Heart left ventricle (tissue), 16 donors: ENCODE data around the gene BOD1. TPM values are rescaled to one million over a fixed set of nuclear protein-coding genes. Genes with fewer than 3 reads are reported as not detected.
A peak's percentile ranks its signal among the peaks of the same experiment; 100 is the strongest.

Source experiments
- ATAC-seq, 4 donors: fragments of 200-7000 bp; cut with Tn5 transposase; one replicate each; pipeline ENCODE4 v1.9.1; 2020 to 2022; ENCODE audit warnings: moderate library complexity in 4 of 4, mild to moderate bottlenecking in 3 of 4, moderate number of reproducible peaks in 1 of 4
- DNase-seq, 5 donors: peaks; one replicate each; pipeline ENCODE4 v3.0.0-alpha.2; 2020
- H3K27ac ChIP-seq, 12 donors: fragments of 200-600 bp; sonication (generic) in 4 of 12; one replicate each; pipeline versions ENCODE4 v1.5.0 to v1.8.0; 2016 to 2022; ENCODE audit warnings: mild to moderate bottlenecking in 2 of 12
- H3K27me3 ChIP-seq, 9 donors: fragments of 200-600 bp; sonication (generic) in 2 of 9; one replicate each; pipeline versions ENCODE4 v1.5.1 to v1.8.0; 2016 to 2022; ENCODE audit warnings: mild to moderate bottlenecking in 3 of 9
- H3K36me3 ChIP-seq, 9 donors: fragments of 200-600 bp; sonication (generic) in 2 of 9; one replicate each; pipeline versions ENCODE4 v1.5.0 to v1.8.0; 2018 to 2022; ENCODE audit warnings: mild to moderate bottlenecking in 2 of 9
- H3K4me1 ChIP-seq, 12 donors: fragments of 200-600 bp; sonication (generic) in 4 of 12; one replicate each; pipeline versions ENCODE4 v1.5.0 to v1.8.0; 2016 to 2022; ENCODE audit warnings: mild to moderate bottlenecking in 3 of 12
- H3K4me3 ChIP-seq, 12 donors: fragments of 200-600 bp; sonication (generic) in 4 of 12; one replicate each; pipeline versions ENCODE4 v1.5.0 to v1.8.0; 2017 to 2022; ENCODE audit warnings: mild to moderate bottlenecking in 9 of 12, moderate library complexity in 4 of 12
- H3K9me3 ChIP-seq, 12 donors: fragments of 200-600 bp; sonication (generic) in 4 of 12; one replicate each; pipeline versions ENCODE4 v1.5.0 to v1.8.0; 2016 to 2022; ENCODE audit warnings: mild to moderate bottlenecking in 1 of 12
- CTCF ChIP-seq, 12 donors: fragments of 200-600 bp; sonication (generic) in 4 of 12; IDR thresholded peaks; one replicate each; pipeline versions ENCODE4 v1.5.0 to v1.8.0; 2018 to 2022; ENCODE audit warnings: antibody characterized with exemption in 12 of 12, mild to moderate bottlenecking in 5 of 12
- POLR2A ChIP-seq, 2 donors: fragments of 450-650 bp; IDR thresholded peaks; one replicate each; pipeline ENCODE4 v1.6.1; 2017; ENCODE audit warnings: antibody characterized with exemption in 2 of 2, mild to moderate bottlenecking in 2 of 2, moderate library complexity in 2 of 2
- WGBS, 4 donors: extraction: QIAGEN DNeasy Blood & Tissue Kit in 2 of 4; methylation state at CpG; one replicate each; pipeline versions ENCODE4 v1.1.5 to v1.1.7; 2013 to 2018; 5-methylcytosine and 5-hydroxymethylcytosine counted together
- intact Hi-C, 10 donors: fragments of 100-400 bp; cut with DNase I; formaldehyde crosslinking; loops; one replicate each; pipeline versions ENCODE4 v1.11.1 to v1.14.2; 2022
- polyA plus RNA-seq, 2 donors: library from polyadenylated mRNA; stranded (reverse); fragments of 200-250 nt; gene quantifications; one replicate each; pipeline ENCODE4 v1.2.3, GENCODE V29; 2013
- total RNA-seq, 9 donors: library from RNA; depleted of rRNA in 2 of 9; stranded (reverse); fragments of >200 nt in 2 of 9; fragmentation: NEBNext Ultra II Directional in 3 of 9; extraction: Animal tissue kit (Norgen Biotek cat#: 25700) in 3 of 9; gene quantifications; one replicate each; pipeline versions ENCODE4 v1.1.0 to v1.2.4, GENCODE V29; 2016 to 2023
- donor health status: ischemic (EF 13 %, LVEDD 7.1; RV severe dilation, severe dysfunction).
- donor health status: healthy with polysubstance abuse.
- donor health status: DM: no; HTN: yes; CAD: no.
- donor health status: DM: no; HTN: no; CAD: no.
- donor health status: ischemic (EF 25% LVEDD 6.9; RV normal size, moderate dysfunction).
- donor health status: ischemic (EF 25% LVEDD 5.7; RV mildly dilated, moderate dysfunction).
- donor health status: healthy.
- donor health status: DM: yes; HTN: yes; CAD: no.
- donor health status: ischemic (EF 35%, LVEDD 5.7; RV mildly dilated, moderate dysfunction).
- donor health status: nonischemic (EF 11% LVEDD 7.7; RV severe dilation, severe dysfunction).
- donor health status: DM: yes; HTN: yes; CAD: no.
- donor health status: PGD.
- donor health status: ischemic (EF 29% LVEDD 5.4; RV normal size, mild dysfunction).
- donor health status: nonischemic (EF 23%, LVEDD 6.1; RV moderate dilation, normal function).

BOD1 gene
- total and polyA plus RNA-seq, 11 donors, result 21.6 to 51.0 (median 38.3) TPM

- DNase-seq (no peak), ATAC-seq (no peak)
- intact Hi-C loops, result no loop called here
- 74 to 91% (median 89%) methylated on average over 1 of the region's 1 CpG for WGBS, 4 donors
- H3K9me3 ChIP-seq, result no peaks in the 10 kb centered on the region
- H3K27me3 ChIP-seq, result no peaks in the 10 kb centered on the region
- H3K27ac ChIP-seq, result no peak overlapping the region
- H3K4me1 ChIP-seq, result peaks cover 0 to 11% (median 3%) of the 10 kb centered on the region in 12 donors
- H3K36me3 ChIP-seq, result peaks cover 0 to 61% (median 49%) of the 10 kb centered on the region in 9 donors
- TF ChIP-seq CTCF (IDR thresholded peaks at IDR 0.05) (no peak), POLR2A (IDR thresholded peaks at IDR 0.05) (no peak)
- no peak overlapping the region for H3K4me3 ChIP-seq
Observed at GRCh38 chr5:173604141-173604540, 12.3 kb downstream of the BOD1 start.

- H3K4me1 ChIP-seq, result peaks cover 0 to 10% (median 3%) of the 10 kb centered on the region in 12 donors
- intact Hi-C loops, result no loop called here
- no peaks in the 10 kb centered on the region for H3K9me3 ChIP-seq
- 58 to 76% (median 69%) methylated on average over 6 of the region's 6 CpGs for WGBS, 4 donors
- peak in 1 of 5 donors; percentile 44 for DNase-seq
- no peaks in the 10 kb centered on the region for H3K27me3 ChIP-seq
- no peak overlapping the region for H3K27ac ChIP-seq
- TF ChIP-seq CTCF (IDR thresholded peaks at IDR 0.05) (peak in 1 of 12 donors; percentile 6), POLR2A (IDR thresholded peaks at IDR 0.05) (no peak)
- no peak overlapping the region for H3K4me3 ChIP-seq
- peak; percentile 21 to 51 (median 40) for ATAC-seq
- peaks cover 0 to 44% (median 32%) of the 10 kb centered on the region in 9 donors for H3K36me3 ChIP-seq
Observed at GRCh38 chr5:173602423-173602822, 14.0 kb downstream of the BOD1 start.

GRCh38 chr5:173598686-173599085 is 17.8 kb downstream of the BOD1 start:
- TF ChIP-seq CTCF (IDR thresholded peaks at IDR 0.05) (no peak), POLR2A (IDR thresholded peaks at IDR 0.05) (no peak)

GRCh38 chr5:173597304-173597703 is 19.1 kb downstream of the BOD1 start:
- no peak for TF ChIP-seq POLR2A (IDR thresholded peaks at IDR 0.05)
- no peak for TF ChIP-seq CTCF (IDR thresholded peaks at IDR 0.05)
- ATAC-seq (no peak), DNase-seq (no peak)
- H3K9me3 ChIP-seq, result peaks cover 0 to 19% (median 8%) of the 10 kb centered on the region in 12 donors
- peaks cover 0 to 13% (median 2%) of the 10 kb centered on the region in 12 donors for H3K4me1 ChIP-seq
- H3K27me3 ChIP-seq, result no peaks in the 10 kb centered on the region
- H3K27ac ChIP-seq, result no peak overlapping the region
- peaks cover 0 to 3% (median 0%) of the 10 kb centered on the region in 9 donors for H3K36me3 ChIP-seq
- 86 to 100% (median 98%) methylated on average over 1 of the region's 1 CpG for WGBS, 4 donors
- intact Hi-C loops, result no loop called here
- no peak overlapping the region for H3K4me3 ChIP-seq

More at GRCh38 chr5:173598686-173599085, 17.8 kb downstream of the BOD1 start:
- peaks cover 0 to 7% (median 0%) of the 10 kb centered on the region in 9 donors for H3K36me3 ChIP-seq
- no peak overlapping the region for H3K27ac ChIP-seq
- DNase-seq (no peak), ATAC-seq (no peak)
- no peak overlapping the region for H3K4me3 ChIP-seq
- peaks cover 0 to 6% (median 0%) of the 10 kb centered on the region in 12 donors for H3K9me3 ChIP-seq
- 89 to 93% (median 91%) methylated on average over 2 to 4 of the region's 4 CpGs for WGBS, 4 donors
- intact Hi-C loops, result no loop called here
- H3K4me1 ChIP-seq, result peaks cover 0 to 16% (median 4%) of the 10 kb centered on the region in 12 donors
- H3K27me3 ChIP-seq, result no peaks in the 10 kb centered on the region
